Nephron (organoid): Measurements from ENCODE around the gene FOXF1.

Source experiments
- H3K27ac Mint-ChIP-seq, 3 experiments: 2 replicates each; pipeline ENCODE4 v1.8.0; 2020; ENCODE audit warnings: mixed read lengths in 3 of 3, mild to moderate bottlenecking in 2 of 3, moderate library complexity in 1 of 3
- H3K27me3 Mint-ChIP-seq: 2 replicates; pipeline ENCODE4 v1.8.0; 2021; ENCODE audit warnings: low read depth, mild to moderate bottlenecking, moderate library complexity, mixed read lengths
- H3K36me3 Mint-ChIP-seq: 2 replicates; pipeline ENCODE4 v1.8.0; 2020; ENCODE audit warnings: low read depth, mixed read lengths
- H3K4me1 Mint-ChIP-seq: 2 replicates; pipeline ENCODE4 v1.8.0; 2020; ENCODE audit warnings: mixed read lengths
- H3K4me3 Mint-ChIP-seq, 3 experiments: 2 replicates each; pipeline ENCODE4 v1.8.0; 2020; ENCODE audit warnings: mild to moderate bottlenecking in 3 of 3, mixed read lengths in 3 of 3, moderate library complexity in 2 of 3
- H3K9me3 Mint-ChIP-seq: 2 replicates; pipeline ENCODE4 v1.8.0; 2020; ENCODE audit warnings: mixed read lengths
- TF ChIP-seq, protein P1 (sequence below), 3 experiments: fragments of 200-600 bp; sonication (generic); IDR thresholded peaks; one replicate each; pipeline ENCODE4 v1.5.0; 2021; ENCODE audit warnings: antibody characterized with exemption in 3 of 3; ENCODE audit not compliant: unreplicated experiment in 3 of 3

The FOXF1 gene

GRCh38 chr16:86512860-86513470 lies 2.6 kb downstream of the FOXF1 start:
- peaks cover 95% of the 10 kb centered on the region for H3K27me3 Mint-ChIP-seq
- peak overlapping the region in 1 of 3 experiments; percentile 23 for H3K4me3 Mint-ChIP-seq
- TF ChIP-seq, protein P1, sequence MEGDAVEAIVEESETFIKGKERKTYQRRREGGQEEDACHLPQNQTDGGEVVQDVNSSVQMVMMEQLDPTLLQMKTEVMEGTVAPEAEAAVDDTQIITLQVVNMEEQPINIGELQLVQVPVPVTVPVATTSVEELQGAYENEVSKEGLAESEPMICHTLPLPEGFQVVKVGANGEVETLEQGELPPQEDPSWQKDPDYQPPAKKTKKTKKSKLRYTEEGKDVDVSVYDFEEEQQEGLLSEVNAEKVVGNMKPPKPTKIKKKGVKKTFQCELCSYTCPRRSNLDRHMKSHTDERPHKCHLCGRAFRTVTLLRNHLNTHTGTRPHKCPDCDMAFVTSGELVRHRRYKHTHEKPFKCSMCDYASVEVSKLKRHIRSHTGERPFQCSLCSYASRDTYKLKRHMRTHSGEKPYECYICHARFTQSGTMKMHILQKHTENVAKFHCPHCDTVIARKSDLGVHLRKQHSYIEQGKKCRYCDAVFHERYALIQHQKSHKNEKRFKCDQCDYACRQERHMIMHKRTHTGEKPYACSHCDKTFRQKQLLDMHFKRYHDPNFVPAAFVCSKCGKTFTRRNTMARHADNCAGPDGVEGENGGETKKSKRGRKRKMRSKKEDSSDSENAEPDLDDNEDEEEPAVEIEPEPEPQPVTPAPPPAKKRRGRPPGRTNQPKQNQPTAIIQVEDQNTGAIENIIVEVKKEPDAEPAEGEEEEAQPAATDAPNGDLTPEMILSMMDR (IDR thresholded peaks at IDR 0.05; ENCODE audit: unreplicated experiment in 3 of 3) = no peak
- no peaks in the 10 kb centered on the region for H3K9me3 Mint-ChIP-seq
- no peaks in the 10 kb centered on the region for H3K36me3 Mint-ChIP-seq
- H3K4me1 Mint-ChIP-seq = peaks cover 12% of the 10 kb centered on the region
- H3K27ac Mint-ChIP-seq = no peak overlapping the region

DNA sequence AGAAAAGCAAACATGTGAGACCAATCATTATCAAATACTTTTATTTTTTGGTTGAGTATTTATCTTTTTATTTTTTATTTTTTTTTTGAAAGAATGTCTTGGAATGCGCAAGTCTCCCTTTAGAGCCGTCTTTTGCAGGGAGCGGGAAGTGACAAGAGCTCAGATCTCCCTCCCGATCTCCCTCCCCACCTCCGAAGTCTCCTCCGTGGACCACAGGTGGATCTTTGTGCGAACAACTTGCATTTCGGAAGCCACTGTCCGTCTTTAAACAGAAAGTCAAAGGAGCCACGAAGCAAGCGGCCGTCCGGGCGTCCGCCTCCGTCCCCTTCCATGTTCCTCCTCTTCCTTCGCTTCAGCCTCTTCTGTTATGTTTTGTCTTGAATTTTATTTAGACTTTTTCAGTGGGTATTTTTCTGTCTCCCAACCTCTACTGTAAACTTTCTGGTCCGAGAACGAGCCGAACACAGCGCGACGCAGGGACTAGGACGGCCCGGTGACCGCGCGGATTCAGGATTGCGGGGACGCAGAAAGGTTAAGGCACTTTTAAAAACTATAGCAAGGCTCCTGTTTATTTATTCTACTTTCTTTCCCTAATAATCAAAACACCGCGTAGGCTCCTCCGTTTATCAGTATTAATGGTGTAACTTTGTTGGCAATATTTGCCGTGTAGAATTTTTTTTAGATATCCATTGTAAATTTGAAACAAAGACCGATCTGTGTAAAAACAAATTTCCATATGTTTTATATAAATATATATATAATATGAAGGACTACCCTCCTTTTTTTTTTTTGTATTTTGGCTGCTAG lies 3.3 kb downstream of the FOXF1 start:
- no peaks in the 10 kb centered on the region for H3K9me3 Mint-ChIP-seq
- H3K4me3 Mint-ChIP-seq = peak overlapping the region; percentile 20 to 36 (median 32)
- peaks cover 11% of the 10 kb centered on the region for H3K4me1 Mint-ChIP-seq
- TF ChIP-seq, protein P1 (IDR thresholded peaks at IDR 0.05; ENCODE audit: unreplicated experiment in 3 of 3) = no peak
- H3K27me3 Mint-ChIP-seq = peaks cover 95% of the 10 kb centered on the region
- no peaks in the 10 kb centered on the region for H3K36me3 Mint-ChIP-seq
- no peak overlapping the region for H3K27ac Mint-ChIP-seq

DNA sequence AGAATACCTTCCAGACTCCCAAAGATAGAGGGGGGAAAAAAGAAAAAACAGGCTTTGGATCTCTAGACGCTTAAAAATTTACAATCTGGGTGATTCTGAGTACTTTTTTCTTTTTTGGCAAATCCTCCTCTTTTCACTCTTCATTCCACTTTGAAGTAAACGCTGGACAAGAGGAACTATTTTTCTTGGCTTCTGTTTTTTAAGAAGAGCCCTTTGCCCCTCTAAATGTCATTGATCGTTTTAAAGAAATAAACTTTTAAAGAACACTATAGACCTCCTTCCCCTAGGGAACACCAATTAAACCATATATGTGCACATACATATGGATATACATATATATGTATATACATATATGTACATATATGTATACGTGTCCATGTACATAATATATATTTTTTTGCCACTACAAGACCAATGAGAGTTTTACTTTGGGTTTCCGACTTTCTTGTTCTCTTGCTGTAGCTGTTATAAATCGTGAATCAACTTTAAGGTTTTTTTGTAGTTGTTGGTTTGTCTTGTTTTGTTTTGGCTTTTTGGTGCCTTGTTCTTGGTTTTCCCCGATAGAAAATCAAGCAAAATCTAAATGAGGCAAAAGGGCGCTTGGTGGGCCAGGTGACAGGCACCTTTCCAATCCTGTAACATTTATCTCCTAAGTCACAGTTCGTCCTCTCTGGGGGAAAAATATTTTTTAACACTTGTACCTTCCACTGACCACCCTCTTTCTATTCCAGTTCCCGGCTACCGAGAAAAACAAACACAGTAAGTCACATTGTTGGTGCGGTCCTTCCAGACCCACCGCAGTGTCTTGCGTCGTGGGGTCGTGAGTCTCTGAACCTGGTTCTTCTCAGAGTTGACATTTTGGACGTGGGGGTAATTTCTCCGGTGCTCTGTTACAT lies 4.4 kb downstream of the FOXF1 start:
- Mint-ChIP-seq H3K27ac (no peak overlapping the region), H3K27me3 (peaks cover 95% of the 10 kb centered on the region), H3K4me1 (peaks cover 5% of the 10 kb centered on the region), H3K36me3 (no peaks in the 10 kb centered on the region), H3K9me3 (no peaks in the 10 kb centered on the region), H3K4me3 (peak overlapping the region in 2 of 3 experiments; percentile 5 to 53)
- TF ChIP-seq, protein P1 (IDR thresholded peaks at IDR 0.05; ENCODE audit: unreplicated experiment in 3 of 3) = no peak

GRCh38 chr16:86515413-86515776 lies 5.1 kb downstream of the FOXF1 start:
- no peaks in the 10 kb centered on the region for H3K36me3 Mint-ChIP-seq
- no peak overlapping the region for H3K4me3 Mint-ChIP-seq
- peaks cover 99% of the 10 kb centered on the region for H3K27me3 Mint-ChIP-seq
- peaks cover 5% of the 10 kb centered on the region for H3K4me1 Mint-ChIP-seq
- H3K9me3 Mint-ChIP-seq = no peaks in the 10 kb centered on the region
- TF ChIP-seq, protein P1 (IDR thresholded peaks at IDR 0.05; ENCODE audit: unreplicated experiment in 3 of 3) = no peak
- H3K27ac Mint-ChIP-seq = no peak overlapping the region

- no peak overlapping the region for H3K27ac Mint-ChIP-seq
- H3K4me1 Mint-ChIP-seq = peaks cover 5% of the 10 kb centered on the region
- H3K4me3 Mint-ChIP-seq = peak overlapping the region; percentile 53 to 59 (median 56)
- H3K36me3 Mint-ChIP-seq = no peaks in the 10 kb centered on the region
- no peaks in the 10 kb centered on the region for H3K9me3 Mint-ChIP-seq
- TF ChIP-seq, protein P1 (IDR thresholded peaks at IDR 0.05; ENCODE audit: unreplicated experiment in 3 of 3) = no peak
- peaks cover 99% of the 10 kb centered on the region for H3K27me3 Mint-ChIP-seq
Observed at GRCh38 chr16:86515777-86516622, 5.7 kb downstream of the FOXF1 start.
